A549 (cell line): Measurements from ENCODE around the gene FSHR. TPM values are rescaled to one million over a fixed set of nuclear protein-coding genes. Genes with fewer than 3 reads are reported as not detected.

Source experiments
- ATAC-seq, 2 experiments: fragments of 200-7000 bp in 1 of 2; fragments of >200 bp in 1 of 2; cut with Nextera tagmentation in 1 of 2; cut with Tn5 transposase in 1 of 2; 3 replicates each; pipeline versions ENCODE4 v1.8.0 to v1.9.1; 2018 to 2020; ENCODE audit warnings: mild to moderate bottlenecking in 1 of 2, moderate library complexity in 1 of 2
- CTCF ChIA-PET: fragments of 300-600 bp; sonication (Branson Sonifier 250); formaldehyde crosslinking; extraction: SDS; loops from one replicate; lab custom pipeline; 2021; ENCODE audit warnings: antibody characterized with exemption, inconsistent platforms; lab: Yijun Ruan, JAX
- POLR2A ChIA-PET: fragments of 350-600 bp; formaldehyde crosslinking; extraction: SDS; loops from one replicate; lab custom pipeline; 2021; ENCODE audit warnings: antibody characterized with exemption, inconsistent platforms; lab: Yijun Ruan, JAX
- DNase-seq, 2 experiments: peaks; one replicate each; pipeline versions ENCODE4 v3.0.0 to v3.0.0-alpha.2; 2011 to 2016; ENCODE audit warnings: low read depth in 1 of 2, low spot score in 1 of 2
- FAIRE-seq: peaks from 2 replicates; lab custom pipeline; 2011; peaks lifted over from hg19 to GRCh38; lab: Jason Lieb, UNC
- H3K27ac ChIP-seq, 2 experiments: fragments of >200 bp; sonication (Bioruptor Twin); formaldehyde crosslinking; 3 replicates each; pipeline ENCODE4 v1.5.1; 2016 to 2017
- H3K4me1 ChIP-seq: fragments of >200 bp; sonication (Bioruptor Twin); formaldehyde crosslinking; 3 replicates; pipeline ENCODE4 v1.6.1; 2016
- H3K4me2 ChIP-seq: fragments of >200 bp; sonication (Bioruptor Twin); formaldehyde crosslinking; 3 replicates; pipeline ENCODE4 v1.6.1; 2016
- H3K4me3 ChIP-seq: fragments of >200 bp; sonication (Bioruptor Twin); formaldehyde crosslinking; 3 replicates; pipeline ENCODE4 v1.5.1; 2016
- H3K9me3 ChIP-seq: fragments of >200 bp; sonication (Bioruptor Twin); formaldehyde crosslinking; 3 replicates; pipeline ENCODE4 v1.6.1; 2016
- BHLHE40 ChIP-seq: IDR thresholded peaks from 2 replicates; pipeline ENCODE4 v1.6.1; 2012; ENCODE audit warnings: low read depth, low read length, inconsistent platforms
- CBX8 ChIP-seq: fragments of 200-600 bp; sonication (generic); IDR thresholded peaks from 2 replicates; pipeline ENCODE4 v1.6.1; 2016
- CHD4 ChIP-seq: fragments of 200-600 bp; sonication (generic); IDR thresholded peaks from 2 replicates; pipeline ENCODE4 v1.6.1; 2016; ENCODE audit warnings: antibody characterized with exemption, mild to moderate bottlenecking, borderline replicate concordance
- ESRRA ChIP-seq: fragments of 150-350 bp; IDR thresholded peaks from 2 replicates; pipeline ENCODE4 v1.6.1; 2014; ENCODE audit warnings: mild to moderate bottlenecking, low read length, borderline replicate concordance
- FOSL2 ChIP-seq, 2 experiments: fragments of 450-650 bp in 1 of 2; fragments of >200 bp in 1 of 2; sonication (Bioruptor Twin) in 1 of 2; formaldehyde crosslinking; IDR thresholded peaks; 2 replicates each; pipeline versions ENCODE4 v1.5.0 to v1.6.1; 2016 to 2020; ENCODE audit warnings: mild to moderate bottlenecking in 1 of 2, moderate library complexity in 1 of 2
- FOXS1 ChIP-seq: fragments of 250-450 bp; sonication (Bioruptor Pico); IDR thresholded peaks from 2 replicates; pipeline ENCODE4 v1.5.0; 2020; ENCODE audit warnings: mild to moderate bottlenecking, moderate library complexity
- HDAC2 ChIP-seq: fragments of 200-600 bp; sonication (generic); IDR thresholded peaks from 2 replicates; pipeline ENCODE4 v1.6.1; 2016
- HOXB13 ChIP-seq: fragments of 250-450 bp; sonication (Bioruptor Pico); IDR thresholded peaks from 2 replicates; pipeline ENCODE4 v1.5.0; 2020; ENCODE audit warnings: low read depth, mild to moderate bottlenecking, moderate library complexity
- JUN ChIP-seq, 2 experiments: fragments of >200 bp; sonication (Bioruptor Twin); formaldehyde crosslinking; IDR thresholded peaks; 2 replicates in 1 of 2; 3 replicates in 1 of 2; pipeline ENCODE4 v1.6.1; 2016 to 2017
- JUNB ChIP-seq: fragments of >200 bp; sonication (Bioruptor Twin); formaldehyde crosslinking; IDR thresholded peaks from 2 replicates; pipeline ENCODE4 v1.6.1; 2016
- MAFK ChIP-seq: fragments of 450-650 bp; IDR thresholded peaks from 2 replicates; pipeline ENCODE4 v1.6.1; 2014; ENCODE audit not compliant: partially characterized antibody
- NFE2L2 ChIP-seq: fragments of 150-350 bp; conservative IDR thresholded peaks from 2 replicates; pipeline ENCODE4 v1.6.1; 2014; ENCODE audit warnings: low read length
- NR3C1 ChIP-seq: fragments of >200 bp; sonication (Bioruptor Twin); formaldehyde crosslinking; IDR thresholded peaks from 3 replicates; pipeline ENCODE4 v1.6.1; 2017
- PHF8 ChIP-seq: fragments of 200-600 bp; sonication (generic); IDR thresholded peaks from 2 replicates; pipeline ENCODE4 v1.6.1; 2016; ENCODE audit warnings: low read depth, mild to moderate bottlenecking, antibody characterized with exemption, moderate library complexity, borderline replicate concordance
- POLR2AphosphoS2 ChIP-seq: conservative IDR thresholded peaks from 2 replicates; pipeline ENCODE4 v1.6.1; 2012; ENCODE audit warnings: low read length, improper control_type of control experiment, inconsistent platforms
- RARB ChIP-seq: fragments of 250-450 bp; sonication (Bioruptor Pico); IDR thresholded peaks from 2 replicates; pipeline ENCODE4 v1.8.0; 2021; ENCODE audit warnings: mild to moderate bottlenecking, moderate library complexity
- RCOR1 ChIP-seq: fragments of 150-350 bp; IDR thresholded peaks from 2 replicates; pipeline ENCODE4 v1.6.1; 2014; ENCODE audit warnings: antibody characterized with exemption, low read length, low read depth
- SMC3 ChIP-seq: fragments of >200 bp; sonication (Bioruptor Twin); formaldehyde crosslinking; IDR thresholded peaks from 3 replicates; pipeline ENCODE4 v1.6.1; 2018; ENCODE audit warnings: inconsistent platforms
- TFCP2L1 ChIP-seq: fragments of 250-450 bp; sonication (Bioruptor Pico); IDR thresholded peaks from 2 replicates; pipeline ENCODE4 v1.5.0; 2021; ENCODE audit warnings: mild to moderate bottlenecking
- TP53 ChIP-seq: fragments of 250-450 bp; sonication (Bioruptor Pico); IDR thresholded peaks from 2 replicates; pipeline ENCODE4 v1.5.0; 2021; ENCODE audit warnings: mild to moderate bottlenecking, moderate library complexity
- WGBS: methylation state at CpG from one replicate; pipeline ENCODE4 v1.1.6; 2017; ENCODE audit errors: missing lambda C conversion rate; 5-methylcytosine and 5-hydroxymethylcytosine counted together
- polyA plus RNA-seq, 4 experiments: library from polyadenylated mRNA; depleted of rRNA in 3 of 4; stranded (reverse); fragments of >200 nt; fragmentation: RNase III in 1 of 4; extraction: RNeasy Plus Mini Kit Qiagen cat#74134 plus additional on column Dnase treatment in 1 of 4; gene quantifications; 2 replicates in 3 of 4; 3 replicates in 1 of 4; pipeline ENCODE4 v1.2.3, GENCODE V29; 2011 to 2017
- TF ChIP-seq, protein P1 (sequence below): fragments of 450-650 bp; IDR thresholded peaks from 2 replicates; pipeline ENCODE4 v1.6.1; 2014; ENCODE audit warnings: antibody characterized with exemption
- TF ChIP-seq, protein P2 (sequence below): IDR thresholded peaks from 2 replicates; pipeline ENCODE4 v1.6.1; 2012
- TF ChIP-seq, protein P3 (sequence below): IDR thresholded peaks from 2 replicates; pipeline ENCODE4 v1.6.1; 2012; ENCODE audit warnings: low read depth, borderline replicate concordance
- TF ChIP-seq, protein P4 (sequence below): fragments of >200 bp; sonication (Bioruptor Twin); formaldehyde crosslinking; IDR thresholded peaks from 3 replicates; pipeline ENCODE4 v1.6.1; 2016

FSHR gene
- polyA plus RNA-seq, 2 of the 4 experiments (the other 2 are of a cell fraction), result not detected

DNA sequence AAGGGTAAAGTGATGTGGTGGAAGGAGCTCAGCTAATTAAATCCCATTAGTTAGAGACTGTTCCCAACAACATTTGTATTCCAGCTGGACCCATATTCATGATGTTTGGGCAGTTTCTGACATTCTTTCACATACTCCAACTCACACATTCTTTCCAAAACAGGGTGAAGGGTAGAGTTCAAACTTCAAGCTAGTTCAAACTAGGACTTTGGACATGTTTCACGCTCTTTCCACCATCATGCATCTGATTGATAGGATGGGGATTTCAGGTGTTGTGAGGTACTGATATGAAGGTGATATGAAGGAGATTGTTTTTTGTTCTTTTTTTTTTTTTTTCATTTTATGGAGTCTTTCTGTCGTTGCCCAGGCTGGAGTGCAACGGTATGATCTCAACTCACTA lies 201.7 kb downstream of the FSHR start:
- CTCF ChIA-PET, result no interaction called here
- H3K9me3 ChIP-seq, result no peaks in the 10 kb centered on the region
- FAIRE-seq, result no peak

DNA sequence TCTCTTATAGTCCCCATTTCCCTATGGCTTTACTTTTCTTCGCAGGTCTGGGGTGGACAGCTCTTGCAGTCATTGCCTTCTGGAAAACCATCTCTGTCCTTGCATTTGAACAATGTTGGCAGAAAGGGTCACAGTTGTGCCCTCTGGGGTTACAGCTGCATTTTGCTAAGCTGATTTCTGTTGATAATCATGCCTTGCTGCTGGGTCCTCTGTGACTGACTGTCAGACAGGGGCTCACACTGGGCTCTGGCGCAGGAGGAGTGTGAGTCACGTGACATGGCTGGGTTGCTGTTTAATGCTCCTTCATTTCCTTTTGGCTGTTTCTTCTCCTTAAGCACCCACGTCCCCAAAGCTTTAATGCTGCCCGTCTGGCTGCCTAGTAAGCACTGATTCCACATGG lies 202.2 kb downstream of the FSHR start:
- under 1% methylated on average over 5 of the region's 5 CpGs for WGBS
- DNase-seq (no peak), ATAC-seq (no peak), FAIRE-seq (no peak)
- Histone ChIP-seq H3K4me1 (no peaks in the 10 kb centered on the region), H3K4me2 (no peak overlapping the region), H3K27ac (no peak overlapping the region), H3K9me3 (no peaks in the 10 kb centered on the region), H3K4me3 (no peak overlapping the region)
- CTCF ChIA-PET, result no interaction called here
- TF ChIP-seq, protein P1, sequence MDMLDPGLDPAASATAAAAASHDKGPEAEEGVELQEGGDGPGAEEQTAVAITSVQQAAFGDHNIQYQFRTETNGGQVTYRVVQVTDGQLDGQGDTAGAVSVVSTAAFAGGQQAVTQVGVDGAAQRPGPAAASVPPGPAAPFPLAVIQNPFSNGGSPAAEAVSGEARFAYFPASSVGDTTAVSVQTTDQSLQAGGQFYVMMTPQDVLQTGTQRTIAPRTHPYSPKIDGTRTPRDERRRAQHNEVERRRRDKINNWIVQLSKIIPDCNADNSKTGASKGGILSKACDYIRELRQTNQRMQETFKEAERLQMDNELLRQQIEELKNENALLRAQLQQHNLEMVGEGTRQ, result peak; percentile 58
- TF ChIP-seq SMC3, result no peak
- POLR2A ChIA-PET, result no interaction called here

More for the DNA sequence above, 201.7 kb downstream of the FSHR start:
- no peaks in the 10 kb centered on the region for H3K4me1 ChIP-seq
- DNase-seq, result no peak
- no peak for ATAC-seq
- no peak overlapping the region for H3K4me2 ChIP-seq
- POLR2A ChIA-PET, result no interaction called here
- no peak overlapping the region for H3K4me3 ChIP-seq
- 3% methylated on average over 3 of the region's 3 CpGs for WGBS
- no peak overlapping the region for H3K27ac ChIP-seq
- no peak for TF ChIP-seq NFE2L2
- no peak for TF ChIP-seq RCOR1
- TF ChIP-seq CBX8, result no peak
- TF ChIP-seq PHF8, result no peak
- TF ChIP-seq, protein P2, sequence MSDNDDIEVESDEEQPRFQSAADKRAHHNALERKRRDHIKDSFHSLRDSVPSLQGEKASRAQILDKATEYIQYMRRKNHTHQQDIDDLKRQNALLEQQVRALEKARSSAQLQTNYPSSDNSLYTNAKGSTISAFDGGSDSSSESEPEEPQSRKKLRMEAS, result no peak
- TF ChIP-seq NR3C1, result no peak
- TF ChIP-seq POLR2AphosphoS2, result no peak
- no peak for TF ChIP-seq MAFK
- TF ChIP-seq, protein P3, sequence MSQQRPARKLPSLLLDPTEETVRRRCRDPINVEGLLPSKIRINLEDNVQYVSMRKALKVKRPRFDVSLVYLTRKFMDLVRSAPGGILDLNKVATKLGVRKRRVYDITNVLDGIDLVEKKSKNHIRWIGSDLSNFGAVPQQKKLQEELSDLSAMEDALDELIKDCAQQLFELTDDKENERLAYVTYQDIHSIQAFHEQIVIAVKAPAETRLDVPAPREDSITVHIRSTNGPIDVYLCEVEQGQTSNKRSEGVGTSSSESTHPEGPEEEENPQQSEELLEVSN, result no peak
- no peak for TF ChIP-seq FOSL2 (IDR thresholded peaks at IDR 0.05)
- TF ChIP-seq FOSL2 (CRISPR knock-in tag; IDR thresholded peaks at IDR 0.05), result no peak
- TF ChIP-seq ESRRA, result no peak
- TF ChIP-seq TP53 (CRISPR knock-in tag), result no peak
- TF ChIP-seq HOXB13 (CRISPR knock-in tag), result no peak
- TF ChIP-seq HDAC2, result no peak
- TF ChIP-seq RARB, result no peak
- no peak for TF ChIP-seq JUN (IDR thresholded peaks at IDR 0.05)
- no peak for TF ChIP-seq TFCP2L1
- TF ChIP-seq, all 56 proteins: peak for 0

DNA sequence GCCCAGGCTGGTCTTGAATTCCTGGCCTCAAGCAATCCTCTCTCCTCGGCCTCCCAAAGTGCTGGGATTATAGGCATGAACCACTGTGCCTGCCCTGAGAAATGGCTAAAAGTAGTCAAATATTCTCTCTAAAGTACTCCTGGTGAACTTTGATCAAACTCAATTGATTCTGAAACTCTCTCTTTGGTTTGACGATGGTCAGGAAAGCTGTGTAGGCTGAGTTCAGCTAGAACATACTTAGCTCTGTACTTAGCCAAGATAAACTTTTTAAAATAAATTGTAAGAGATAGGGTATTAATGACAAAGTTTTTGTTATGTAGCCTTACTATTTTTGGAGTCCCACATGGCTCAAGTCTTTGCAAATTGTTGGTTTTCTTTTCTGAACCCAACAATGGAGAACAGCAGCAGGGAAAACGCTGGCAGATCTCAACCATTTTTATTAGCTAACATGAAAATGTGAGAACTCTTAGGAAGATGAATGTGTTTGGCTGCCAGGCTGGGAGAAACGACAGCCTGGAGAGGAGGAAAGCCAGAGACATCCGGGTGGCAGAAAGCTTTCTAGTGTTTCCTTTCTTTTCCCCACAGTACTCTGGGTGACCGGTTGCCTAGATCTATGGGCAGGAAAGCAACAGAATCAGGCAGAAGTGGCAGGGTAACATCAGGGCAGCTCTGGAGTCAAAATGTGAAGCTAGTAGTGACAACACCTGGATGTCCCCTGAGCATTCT lies 205.8 kb downstream of the FSHR start:
- DNase-seq, result no peak
- no peak overlapping the region for H3K27ac ChIP-seq
- ChIA-PET POLR2A (no interaction called here), CTCF (interaction anchor here (1.2 to 2.2 kb wide), 4 partner anchors 12 to 1544 kb away, joined by 4 to 7 read pairs (median 6); no protein-coding TSS in a partner anchor)
- 12% methylated on average over 6 of the region's 6 CpGs for WGBS
- TF ChIP-seq, protein P2, result no peak
- TF ChIP-seq NFE2L2 (no peak), SMC3 (no peak), CHD4 (no peak), JUNB (no peak), BHLHE40 (no peak), ESRRA (no peak), FOXS1 (CRISPR knock-in tag) (no peak)
- TF ChIP-seq, protein P4, sequence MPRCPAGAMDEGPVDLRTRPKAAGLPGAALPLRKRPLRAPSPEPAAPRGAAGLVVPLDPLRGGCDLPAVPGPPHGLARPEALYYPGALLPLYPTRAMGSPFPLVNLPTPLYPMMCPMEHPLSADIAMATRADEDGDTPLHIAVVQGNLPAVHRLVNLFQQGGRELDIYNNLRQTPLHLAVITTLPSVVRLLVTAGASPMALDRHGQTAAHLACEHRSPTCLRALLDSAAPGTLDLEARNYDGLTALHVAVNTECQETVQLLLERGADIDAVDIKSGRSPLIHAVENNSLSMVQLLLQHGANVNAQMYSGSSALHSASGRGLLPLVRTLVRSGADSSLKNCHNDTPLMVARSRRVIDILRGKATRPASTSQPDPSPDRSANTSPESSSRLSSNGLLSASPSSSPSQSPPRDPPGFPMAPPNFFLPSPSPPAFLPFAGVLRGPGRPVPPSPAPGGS, result no peak
- TF ChIP-seq, protein P3, result no peak
- TF ChIP-seq, protein P1, result no peak
- TF ChIP-seq, all 56 proteins: peak for 0
- no peaks in the 10 kb centered on the region for H3K4me1 ChIP-seq
- H3K4me2 ChIP-seq, result no peak overlapping the region
- H3K9me3 ChIP-seq, result no peaks in the 10 kb centered on the region
- no peak overlapping the region for H3K4me3 ChIP-seq
- no peak for FAIRE-seq
- ATAC-seq, result no peak
